Central memory CD4-positive, alpha-beta T cell (primary cell): ENCODE results near the gene ULK1.
"Not testable (repeated sequence)": the region's sequence is repeated elsewhere in the genome, so short reads cannot be mapped to it uniquely, and the experiment has no call there.

Experiments used
- DNase-seq: peaks from one replicate; pipeline ENCODE4 v3.0.0; 2022

ULK1 gene

GRCh38 chr12:131862084-131862441, 32.4 kb upstream of the ULK1 start:
- DNase-seq = no peak

- DNase-seq = no peak
These were observed 31.8 kb upstream of the ULK1 start for GRCh38 chr12:131862600-131862993.

GRCh38 chr12:131862994-131863710, 31.3 kb upstream of the ULK1 start:
- no peak for DNase-seq

- no peak for DNase-seq
These were observed 30.6 kb upstream of the ULK1 start for GRCh38 chr12:131863711-131864396.

- no peak for DNase-seq
These were observed 30.0 kb upstream of the ULK1 start for GRCh38 chr12:131864469-131864868.

- DNase-seq = no peak
These were observed 29.1 kb upstream of the ULK1 start for GRCh38 chr12:131865180-131865875.

GRCh38 chr12:131867471-131867870, 27.0 kb upstream of the ULK1 start:
- no peak for DNase-seq

GRCh38 chr12:131867891-131868675, 26.3 kb upstream of the ULK1 start:
- no peak for DNase-seq

- DNase-seq = no peak
These were observed 24.5 kb upstream of the ULK1 start for GRCh38 chr12:131869871-131870418.

- no peak for DNase-seq
These were observed 22.7 kb upstream of the ULK1 start for GRCh38 chr12:131871677-131872076.

GRCh38 chr12:131872154-131873051, 22.0 kb upstream of the ULK1 start:
- no peak for DNase-seq

GRCh38 chr12:131873293-131873692, 21.1 kb upstream of the ULK1 start:
- DNase-seq = no peak

GRCh38 chr12:131874972-131875371, 19.4 kb upstream of the ULK1 start:
- DNase-seq = not testable (repeated sequence)

GRCh38 chr12:131877216-131877615, 17.2 kb upstream of the ULK1 start:
- not testable (repeated sequence) for DNase-seq

- DNase-seq = not testable (repeated sequence)
These were observed 16.0 kb upstream of the ULK1 start for GRCh38 chr12:131878436-131878835.

GRCh38 chr12:131882804-131883520, 11.5 kb upstream of the ULK1 start:
- DNase-seq = no peak

- DNase-seq = no peak
These were observed 10.9 kb upstream of the ULK1 start for GRCh38 chr12:131883521-131883900.

- DNase-seq = not testable (repeated sequence)
These were observed 9.3 kb upstream of the ULK1 start for GRCh38 chr12:131885076-131885475.

GRCh38 chr12:131885543-131886057, 8.8 kb upstream of the ULK1 start:
- no peak for DNase-seq

- DNase-seq = not testable (repeated sequence)
These were observed 2.7 kb upstream of the ULK1 start for GRCh38 chr12:131891722-131892121.
